Stimulated activated naive B cell treated with anti-CD40 and anti-IgM and Interleukin-4, amounts not matched to agents 10 μg/mL and 1 μg/mL and 100 μg/mL, for 72 hours (primary cell): Measurements from ENCODE around the gene CELF5.

ENCODE experiments used
- ATAC-seq, 2 donors: fragments of 150-1000 bp; cut with Tn5 transposase; replicated peaks; 2 replicates each; pipeline ENCODE4 v1.10.0; 2021; ENCODE audit warnings: moderate library complexity in 1 of 2
- DNase-seq: peaks from one replicate; pipeline ENCODE4 v3.0.0; 2021
- H3K27ac Mint-ChIP-seq: one replicate; pipeline ENCODE4 v1.8.0; 2022; ENCODE audit warnings: mild to moderate bottlenecking, mixed read lengths
- H3K27me3 Mint-ChIP-seq, 2 donors: one replicate each; pipeline ENCODE4 v1.8.0; 2022; ENCODE audit warnings: mixed read lengths in 2 of 2
- H3K36me3 Mint-ChIP-seq, 2 donors: one replicate each; pipeline ENCODE4 v1.8.0; 2022; ENCODE audit warnings: mixed read lengths in 2 of 2, mild to moderate bottlenecking in 1 of 2
- H3K4me1 Mint-ChIP-seq, 2 donors: one replicate each; pipeline ENCODE4 v1.8.0; 2022; ENCODE audit warnings: mixed read lengths in 2 of 2, mild to moderate bottlenecking in 1 of 2
- H3K4me3 Mint-ChIP-seq, 2 donors: one replicate each; pipeline ENCODE4 v1.8.0; 2022; ENCODE audit warnings: mild to moderate bottlenecking in 2 of 2, mixed read lengths in 2 of 2, moderate library complexity in 1 of 2
- H3K9me3 Mint-ChIP-seq, 2 donors: one replicate each; pipeline ENCODE4 v1.8.0; 2022; ENCODE audit warnings: mixed read lengths in 2 of 2, mild to moderate bottlenecking in 1 of 2

The CELF5 gene

GRCh38 chr19:3254520-3254919 lies 30.1 kb downstream of the CELF5 start:
- H3K4me1 Mint-ChIP-seq = peaks cover 0 to under 1% of the 10 kb centered on the region in 2 donors
- H3K27ac Mint-ChIP-seq = no peak overlapping the region
- peaks cover 8 to 14% of the 10 kb centered on the region in 2 donors for H3K9me3 Mint-ChIP-seq
- peaks cover 50 to 57% of the 10 kb centered on the region in 2 donors for H3K27me3 Mint-ChIP-seq
- DNase-seq (no peak), ATAC-seq (no peak)
- H3K4me3 Mint-ChIP-seq = no peak overlapping the region
- H3K36me3 Mint-ChIP-seq = peaks cover 4 to 5% of the 10 kb centered on the region in 2 donors

GRCh38 chr19:3257071-3257470 lies 32.6 kb downstream of the CELF5 start:
- DNase-seq = no peak
- peaks cover 0 to 5% of the 10 kb centered on the region in 2 donors for H3K36me3 Mint-ChIP-seq

GRCh38 chr19:3262362-3262761 lies 37.9 kb downstream of the CELF5 start:
- Mint-ChIP-seq H3K4me1 (no peaks in the 10 kb centered on the region), H3K27ac (no peak overlapping the region), H3K4me3 (no peak overlapping the region), H3K27me3 (peaks cover 20 to 29% of the 10 kb centered on the region in 2 donors), H3K9me3 (no peaks in the 10 kb centered on the region), H3K36me3 (no peaks in the 10 kb centered on the region)
- ATAC-seq (no peak), DNase-seq (no peak)

More at GRCh38 chr19:3257071-3257470, 32.6 kb downstream of the CELF5 start:
- Mint-ChIP-seq H3K27me3 (peaks cover 37% of the 10 kb centered on the region in 2 donors), H3K27ac (peak overlapping the region; percentile 21), H3K4me1 (no peaks in the 10 kb centered on the region), H3K9me3 (peaks cover 8 to 12% of the 10 kb centered on the region in 2 donors), H3K4me3 (no peak overlapping the region)
- ATAC-seq = no peak

GRCh38 chr19:3263866-3264265 lies 39.4 kb downstream of the CELF5 start:
- H3K27ac Mint-ChIP-seq = no peak overlapping the region
- ATAC-seq (no peak), DNase-seq (no peak)
- H3K9me3 Mint-ChIP-seq = no peaks in the 10 kb centered on the region
- peaks cover 0 to 3% of the 10 kb centered on the region in 2 donors for H3K4me1 Mint-ChIP-seq
- H3K27me3 Mint-ChIP-seq = peaks cover 31 to 40% of the 10 kb centered on the region in 2 donors
- H3K36me3 Mint-ChIP-seq = no peaks in the 10 kb centered on the region
- H3K4me3 Mint-ChIP-seq = no peak overlapping the region

- peaks cover 0 to 3% of the 10 kb centered on the region in 2 donors for H3K4me1 Mint-ChIP-seq
- ATAC-seq (no peak), DNase-seq (no peak)
- H3K27ac Mint-ChIP-seq = no peak overlapping the region
- H3K4me3 Mint-ChIP-seq = no peak overlapping the region
- peaks cover 37 to 46% of the 10 kb centered on the region in 2 donors for H3K27me3 Mint-ChIP-seq
- no peaks in the 10 kb centered on the region for H3K9me3 Mint-ChIP-seq
- no peaks in the 10 kb centered on the region for H3K36me3 Mint-ChIP-seq
These were observed 41.0 kb downstream of the CELF5 start for GRCh38 chr19:3265432-3265831.

GRCh38 chr19:3266092-3266693 lies 41.7 kb downstream of the CELF5 start:
- Mint-ChIP-seq H3K9me3 (no peaks in the 10 kb centered on the region), H3K4me1 (peaks cover 0 to 3% of the 10 kb centered on the region in 2 donors), H3K36me3 (peaks cover 0 to under 1% of the 10 kb centered on the region in 2 donors), H3K27ac (no peak overlapping the region), H3K4me3 (no peak overlapping the region), H3K27me3 (peaks cover 38 to 48% of the 10 kb centered on the region in 2 donors)
- DNase-seq = no peak
- no peak for ATAC-seq

- DNase-seq (no peak), ATAC-seq (no peak)
- peaks cover 0 to 5% of the 10 kb centered on the region in 2 donors for H3K36me3 Mint-ChIP-seq
- no peaks in the 10 kb centered on the region for H3K9me3 Mint-ChIP-seq
- H3K27ac Mint-ChIP-seq = no peak overlapping the region
- no peak overlapping the region for H3K4me3 Mint-ChIP-seq
- H3K4me1 Mint-ChIP-seq = peaks cover 0 to 3% of the 10 kb centered on the region in 2 donors
- H3K27me3 Mint-ChIP-seq = peaks cover 44 to 56% of the 10 kb centered on the region in 2 donors
These were observed 42.5 kb downstream of the CELF5 start for GRCh38 chr19:3266792-3267514.

GRCh38 chr19:3268326-3268725 lies 43.9 kb downstream of the CELF5 start:
- Mint-ChIP-seq H3K27ac (no peak overlapping the region), H3K27me3 (peaks cover 55 to 69% of the 10 kb centered on the region in 2 donors), H3K4me3 (no peak overlapping the region), H3K36me3 (peaks cover 0 to 8% of the 10 kb centered on the region in 2 donors), H3K9me3 (peaks cover 1 to 3% of the 10 kb centered on the region in 2 donors), H3K4me1 (peaks cover 0 to 3% of the 10 kb centered on the region in 2 donors)
- DNase-seq (no peak), ATAC-seq (no peak)

GRCh38 chr19:3268763-3269162 lies 44.3 kb downstream of the CELF5 start:
- peaks cover 60 to 74% of the 10 kb centered on the region in 2 donors for H3K27me3 Mint-ChIP-seq
- ATAC-seq = no peak

GRCh38 chr19:3269916-3270671 lies 45.6 kb downstream of the CELF5 start:
- no peak for ATAC-seq

More at GRCh38 chr19:3268763-3269162, 44.3 kb downstream of the CELF5 start:
- peaks cover 1 to 3% of the 10 kb centered on the region in 2 donors for H3K9me3 Mint-ChIP-seq
- DNase-seq = no peak
- H3K36me3 Mint-ChIP-seq = peaks cover 0 to 8% of the 10 kb centered on the region in 2 donors
- no peak overlapping the region for H3K4me3 Mint-ChIP-seq
- H3K4me1 Mint-ChIP-seq = peaks cover 0 to 3% of the 10 kb centered on the region in 2 donors
- H3K27ac Mint-ChIP-seq = no peak overlapping the region

GRCh38 chr19:3270902-3271301 lies 46.4 kb downstream of the CELF5 start:
- Mint-ChIP-seq H3K9me3 (peaks cover 1 to 3% of the 10 kb centered on the region in 2 donors), H3K4me3 (no peak overlapping the region), H3K27me3 (peaks cover 75 to 87% of the 10 kb centered on the region in 2 donors), H3K27ac (no peak overlapping the region), H3K36me3 (peaks cover 0 to 8% of the 10 kb centered on the region in 2 donors), H3K4me1 (peaks cover 10 to 14% of the 10 kb centered on the region in 2 donors)
- no peak for DNase-seq
- no peak for ATAC-seq

More at GRCh38 chr19:3269916-3270671, 45.6 kb downstream of the CELF5 start:
- Mint-ChIP-seq H3K27ac (peak overlapping the region; percentile 34), H3K4me1 (peaks cover 6% of the 10 kb centered on the region in 2 donors), H3K9me3 (peaks cover 1 to 3% of the 10 kb centered on the region in 2 donors), H3K4me3 (no peak overlapping the region), H3K36me3 (peaks cover 0 to 8% of the 10 kb centered on the region in 2 donors), H3K27me3 (peaks cover 70 to 87% of the 10 kb centered on the region in 2 donors)
- no peak for DNase-seq

GRCh38 chr19:3272401-3272931 lies 48.0 kb downstream of the CELF5 start:
- no peak for ATAC-seq
- DNase-seq = no peak
- H3K9me3 Mint-ChIP-seq = peaks cover 1 to 3% of the 10 kb centered on the region in 2 donors
- H3K27me3 Mint-ChIP-seq = peaks cover 72 to 78% of the 10 kb centered on the region in 2 donors
- H3K4me3 Mint-ChIP-seq = no peak overlapping the region
- H3K4me1 Mint-ChIP-seq = peaks cover 11 to 15% of the 10 kb centered on the region in 2 donors
- H3K27ac Mint-ChIP-seq = peak overlapping the region; percentile 38
- H3K36me3 Mint-ChIP-seq = peaks cover 0 to 8% of the 10 kb centered on the region in 2 donors

- Mint-ChIP-seq H3K4me3 (no peak overlapping the region), H3K4me1 (peaks cover 11 to 15% of the 10 kb centered on the region in 2 donors), H3K36me3 (peaks cover 0 to 8% of the 10 kb centered on the region in 2 donors), H3K27ac (no peak overlapping the region), H3K9me3 (peaks cover 1 to 3% of the 10 kb centered on the region in 2 donors), H3K27me3 (peaks cover 71 to 77% of the 10 kb centered on the region in 2 donors)
- DNase-seq (no peak), ATAC-seq (no peak)
These were observed 48.5 kb downstream of the CELF5 start for GRCh38 chr19:3272952-3273351.
